HG02884 (cell line): ENCODE data around the gene PIAS1.
"Not testable (repeated sequence)": the region's sequence is repeated elsewhere in the genome, so short reads cannot be mapped to it uniquely, and the experiment has no call there.

Experiments
- ATAC-seq: cut with Tn5 transposase; IDR thresholded peaks from one replicate; pipeline ENCODE4 v1.9.1; 2021; ENCODE audit warnings: mild to moderate bottlenecking, moderate library complexity; ENCODE audit not compliant: unreplicated experiment

The PIAS1 gene

DNA sequence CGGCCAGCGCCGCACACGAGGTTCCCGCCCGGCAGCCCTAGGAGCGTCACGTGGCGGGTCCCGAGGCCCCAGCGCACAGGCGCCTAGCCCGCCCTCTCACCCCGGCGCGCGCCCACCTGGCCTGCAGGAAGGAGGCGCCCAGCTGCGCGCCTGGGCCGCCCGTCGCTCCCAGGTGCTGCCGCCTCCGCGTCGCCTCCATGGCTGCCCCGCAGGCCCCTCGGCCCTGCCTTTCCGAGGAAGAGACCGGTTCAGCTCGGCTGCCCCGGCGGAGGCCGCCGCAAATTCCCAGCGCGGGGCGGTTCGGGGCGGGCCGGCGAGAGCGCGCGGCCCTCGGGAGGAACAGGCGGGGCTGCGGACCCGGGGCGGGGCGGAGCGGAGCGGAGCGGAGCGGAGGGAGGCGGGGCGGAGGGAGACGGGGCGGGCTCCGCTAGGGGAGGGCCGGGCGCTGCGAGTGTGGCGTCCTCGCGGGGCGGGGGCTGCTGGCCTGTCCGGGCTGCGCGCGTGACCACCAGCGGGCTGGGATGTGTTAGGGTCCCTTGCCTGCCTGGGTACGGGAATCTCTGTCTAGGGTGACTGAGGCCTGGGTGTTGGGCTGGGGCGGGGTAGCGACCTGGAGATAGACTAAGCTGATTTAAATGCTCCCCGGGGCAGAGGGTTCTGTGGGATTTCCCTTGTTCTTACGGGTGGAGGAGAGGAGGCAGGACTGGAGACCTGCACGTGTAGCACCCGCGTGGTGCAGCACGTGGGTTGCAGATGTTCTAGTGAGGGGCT, 175.5 kb downstream of the PIAS1 start, which contains the start of gene CLN6:
TSS of gene CLN6 (minus strand) at position 343 of the 771 bp plus-strand sequence. CDS start at position 199, 144 bp downstream.
- peak; percentile 71 for ATAC-seq

DNA sequence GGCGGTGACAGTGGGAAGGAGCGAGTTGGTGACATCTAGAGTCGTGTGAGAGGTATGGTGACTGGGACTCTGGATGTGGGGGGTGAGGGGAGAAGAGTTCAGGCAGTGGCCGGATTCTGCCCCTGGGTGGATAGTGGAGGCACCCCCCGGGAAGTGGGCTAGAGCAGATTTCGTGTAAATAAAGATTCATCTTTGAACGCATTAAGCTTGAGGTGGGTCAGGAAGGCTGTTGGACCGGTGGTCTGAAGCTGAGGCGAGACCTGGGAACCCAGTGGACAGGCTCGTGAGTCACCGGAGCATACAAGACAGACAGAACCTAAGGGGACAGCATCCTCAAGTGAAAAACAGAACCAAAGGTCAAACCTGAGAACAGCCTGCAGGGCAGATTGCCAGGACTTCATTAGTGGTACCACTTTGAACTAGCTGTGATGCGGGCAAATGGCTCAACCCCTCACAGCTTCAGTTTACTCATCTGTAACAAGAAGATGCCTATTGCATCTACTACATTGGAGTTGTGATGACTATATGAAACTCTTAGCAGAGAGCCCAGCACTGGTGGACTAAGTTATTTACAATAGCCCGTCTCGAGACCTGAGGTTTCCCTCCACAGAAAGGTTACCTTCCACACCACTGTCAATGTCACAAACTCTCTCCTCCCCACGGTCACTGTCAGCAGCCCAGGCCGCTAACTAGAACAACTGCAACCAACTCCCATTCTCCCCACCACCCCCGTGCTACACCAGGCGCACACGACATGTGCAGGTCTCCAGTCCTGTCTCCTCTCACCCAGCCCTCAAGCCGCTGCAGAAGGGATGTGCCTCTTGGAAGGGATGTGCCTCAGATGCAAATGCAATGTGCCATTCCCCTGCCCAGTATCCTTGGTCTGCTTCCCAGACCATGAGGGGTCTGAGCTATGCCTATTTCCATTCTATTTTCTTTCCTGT, 176.3 kb downstream of the PIAS1 start:
- ATAC-seq: no peak

DNA sequence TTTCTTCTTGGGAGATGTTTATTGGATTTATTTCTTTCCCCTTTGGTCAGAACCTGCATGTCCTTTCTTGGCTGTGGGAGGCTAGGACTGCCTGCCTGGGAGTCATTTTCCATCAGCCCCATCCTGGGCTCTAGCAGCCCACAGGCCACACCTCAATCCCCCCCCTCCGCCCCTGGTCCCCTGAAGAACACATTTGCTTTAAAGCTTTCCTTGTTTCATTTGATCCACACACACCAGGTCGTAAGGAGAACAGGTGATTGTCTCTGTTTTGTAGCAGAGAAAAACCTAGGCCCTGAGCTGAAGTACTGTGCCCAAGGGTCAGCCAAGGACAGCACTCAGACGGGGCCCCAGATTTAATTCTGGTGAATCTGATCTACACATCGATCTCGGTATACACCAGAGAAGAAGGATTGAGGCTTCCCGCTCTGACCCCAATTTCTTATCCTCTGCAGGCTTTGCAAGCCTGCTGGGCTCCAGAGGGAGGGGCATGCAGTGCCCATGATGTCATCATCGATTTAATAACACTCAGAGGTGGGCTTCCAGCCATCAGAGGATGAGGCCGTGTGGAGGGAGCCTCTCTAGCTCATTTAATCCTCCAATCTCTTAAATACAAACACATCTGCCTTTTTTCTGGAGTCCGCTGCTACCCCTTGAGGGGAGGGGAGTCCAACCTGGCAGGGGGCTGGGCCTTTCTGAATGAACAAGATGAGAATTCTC, 177.1 kb downstream of the PIAS1 start:
- ATAC-seq: no peak

DNA sequence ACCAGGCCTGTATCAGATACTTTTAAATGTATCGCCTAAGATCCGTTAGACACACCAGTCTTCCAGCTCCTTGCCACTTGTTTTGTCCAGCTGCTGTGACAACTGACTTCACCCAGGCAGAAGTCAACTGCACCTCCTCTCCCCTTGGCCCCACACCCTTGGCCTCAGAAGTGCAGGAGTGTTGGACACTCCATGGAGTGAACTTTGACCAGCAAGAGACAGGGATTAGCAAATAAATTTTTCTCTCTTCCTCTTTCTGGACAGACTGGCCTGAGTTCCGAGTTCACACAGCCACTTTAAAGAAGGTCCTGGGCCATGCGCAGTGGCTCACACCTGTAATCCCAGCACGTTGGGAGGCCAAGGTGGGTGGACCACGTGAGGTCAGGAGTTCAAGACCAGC, 178.3 kb downstream of the PIAS1 start:
- no peak for ATAC-seq

DNA sequence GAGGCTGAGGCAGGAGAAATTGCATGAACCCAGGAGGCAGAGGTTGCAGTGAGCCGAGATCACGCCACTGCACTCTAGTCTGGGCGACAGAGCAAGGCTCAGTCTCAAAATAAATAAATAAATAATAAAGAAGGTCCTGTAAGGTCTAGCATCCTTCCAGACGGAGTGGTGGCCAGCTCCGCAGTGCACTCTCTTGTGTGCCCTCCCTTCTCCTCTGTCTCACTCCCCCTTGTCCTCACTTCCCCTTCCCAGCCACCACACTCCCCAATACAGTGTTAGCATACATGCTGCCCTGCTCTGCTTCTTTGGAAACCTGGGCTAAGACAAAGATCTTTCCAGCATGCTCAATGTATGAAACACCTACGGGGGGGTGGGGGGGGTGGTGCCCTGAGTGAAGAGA, 178.8 kb downstream of the PIAS1 start:
- ATAC-seq: no peak

DNA sequence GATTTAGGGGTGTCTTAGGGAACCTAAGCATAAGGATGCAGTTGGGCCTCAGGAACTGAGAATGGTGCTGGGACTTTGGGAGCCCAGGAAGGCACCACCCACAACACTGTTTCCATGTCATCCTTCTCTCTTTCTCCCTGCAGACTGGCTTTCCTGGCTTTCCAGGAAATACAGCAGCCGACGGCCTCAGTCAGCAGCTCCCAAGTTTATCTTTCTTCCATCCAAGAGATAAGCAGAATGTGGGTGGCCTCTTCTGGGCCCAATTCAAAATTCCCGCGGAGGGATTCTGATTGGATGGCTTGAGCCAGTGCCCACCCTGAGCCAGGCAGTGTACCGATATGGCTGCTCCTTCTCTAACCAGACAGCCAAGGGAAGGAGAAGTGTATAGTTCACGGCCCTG, 179.9 kb downstream of the PIAS1 start:
- no peak for ATAC-seq

DNA sequence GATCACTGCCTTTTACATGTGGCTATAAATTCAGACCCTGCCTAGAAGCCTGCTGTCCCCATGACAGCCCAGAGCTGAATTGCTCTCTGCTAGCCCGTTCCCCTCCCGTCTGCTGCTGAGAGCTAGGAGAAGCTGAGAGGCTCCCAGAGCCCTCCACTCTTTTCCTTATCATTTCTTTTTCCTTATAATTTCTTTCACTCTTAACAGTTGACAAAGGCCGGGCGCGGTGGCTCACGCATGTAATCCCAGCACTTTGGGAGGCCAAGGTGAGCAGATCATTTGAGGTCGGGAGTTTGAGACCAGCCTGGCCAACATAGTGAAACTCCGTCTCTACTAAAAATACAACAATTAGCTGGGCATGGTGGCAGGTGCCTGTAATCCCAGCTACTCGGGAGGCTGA, 180.4 kb downstream of the PIAS1 start:
- not testable (repeated sequence) for ATAC-seq

DNA sequence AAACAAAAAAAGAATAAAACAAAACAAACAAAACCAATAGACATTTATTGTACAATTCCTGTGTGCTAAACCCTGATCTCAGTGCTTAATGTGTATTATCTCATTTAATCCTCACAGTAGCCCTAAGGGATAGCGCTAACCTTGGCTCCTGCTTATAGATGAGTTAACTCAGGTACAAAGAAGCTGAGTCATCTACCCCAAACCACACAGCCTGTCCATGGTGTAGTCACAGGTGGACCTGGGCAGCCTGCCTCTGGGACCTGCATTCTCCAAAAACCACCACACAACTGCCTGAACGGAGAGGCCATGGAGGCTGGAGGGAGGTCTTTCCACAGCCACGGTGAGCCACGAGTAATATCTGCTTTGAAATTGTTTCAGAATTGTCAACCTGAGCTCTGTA, 180.9 kb downstream of the PIAS1 start:
- no peak for ATAC-seq

DNA sequence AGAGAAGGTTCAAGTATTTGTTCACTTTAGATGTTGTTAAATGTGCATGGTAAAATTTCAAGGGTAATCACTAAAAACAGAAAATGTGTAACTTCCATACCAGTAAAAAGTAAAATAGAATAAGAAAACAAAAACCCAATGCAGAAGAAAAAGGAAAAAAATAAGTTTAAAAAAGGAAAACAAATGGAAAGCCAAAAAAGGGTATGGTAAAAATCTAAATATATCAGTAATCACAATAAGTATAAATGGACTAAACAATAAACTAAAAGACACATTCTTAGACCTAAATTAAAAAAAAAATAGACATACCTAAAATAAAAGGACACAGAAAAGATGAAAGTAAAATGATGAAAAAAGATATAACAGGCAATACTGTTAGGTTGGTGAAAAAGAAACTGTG, 184.9 kb downstream of the PIAS1 start:
- ATAC-seq: no peak

DNA sequence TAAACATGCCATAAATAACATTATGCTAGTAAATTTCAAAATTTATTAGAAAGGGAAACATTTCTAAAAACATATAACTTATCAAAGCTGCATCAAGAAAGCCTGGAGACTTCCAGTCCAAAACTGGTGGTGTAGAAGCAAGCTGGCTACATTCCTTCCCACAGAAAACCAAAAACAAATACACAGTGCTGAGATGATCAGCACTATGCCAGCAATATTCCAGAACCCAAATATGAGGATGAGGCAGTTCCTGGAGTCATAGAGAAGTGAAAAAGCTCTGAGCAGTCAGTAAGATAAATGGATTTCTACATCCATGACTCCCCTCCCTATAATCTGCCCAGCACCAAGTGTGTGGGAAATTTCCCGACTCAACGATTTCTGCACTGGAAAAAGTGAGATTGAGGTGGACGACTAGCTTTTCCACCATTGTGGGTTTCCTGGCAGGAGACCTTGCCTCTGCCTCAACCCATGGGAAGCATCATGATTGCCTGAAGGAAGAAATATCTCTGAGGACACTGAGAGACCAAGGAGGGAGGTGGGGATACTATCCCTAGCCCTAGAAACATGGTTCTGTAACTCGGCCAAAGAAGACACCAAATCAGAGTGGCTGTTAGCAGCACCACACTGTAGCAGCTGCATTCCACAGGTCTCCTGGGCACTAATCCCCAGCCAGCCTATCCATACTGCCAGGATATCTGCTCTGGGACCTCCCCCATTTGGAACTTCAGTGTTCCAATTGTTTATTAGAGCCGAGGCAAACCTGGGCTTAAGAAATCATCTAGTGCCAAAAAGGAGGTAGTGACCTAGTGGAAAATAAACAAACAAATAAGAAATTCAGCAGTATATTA, 187.2 kb downstream of the PIAS1 start:
- no peak for ATAC-seq
